GM23338 (cell line): ENCODE measurements around the gene GNPDA2. TPM values are rescaled to one million over a fixed set of nuclear protein-coding genes. Genes with fewer than 3 reads are reported as not detected.

Experiments
- ATAC-seq: fragments of 200-7000 bp; cut with Tn5 transposase; 3 replicates; pipeline ENCODE4 v1.9.1; 2020
- DNase-seq: peaks from one replicate; pipeline ENCODE4 v3.0.0-alpha.2; 2015; ENCODE audit warnings: low spot score
- H2AFZ ChIP-seq: fragments of 200-600 bp; sonication (generic); 2 replicates; pipeline ENCODE4 v1.8.0; 2016; ENCODE audit warnings: antibody characterized with exemption, mild to moderate bottlenecking, moderate library complexity
- H3F3A ChIP-seq: fragments of 200-600 bp; sonication (generic); replicated peaks from 2 replicates; pipeline ENCODE4 v1.8.0; 2017; ENCODE audit warnings: antibody characterized with exemption, mixed run types, low read depth
- H3K27ac ChIP-seq: fragments of 200-600 bp; sonication (generic); 2 replicates; pipeline ENCODE4 v1.6.1; 2016; ENCODE audit warnings: low read depth
- H3K27me3 ChIP-seq: fragments of 200-600 bp; sonication (generic); 2 replicates; pipeline ENCODE4 v1.8.0; 2016; ENCODE audit warnings: mild to moderate bottlenecking, mixed run types, moderate library complexity; ENCODE audit not compliant: insufficient read depth
- H3K36me3 ChIP-seq: fragments of 200-600 bp; sonication (generic); 2 replicates; pipeline ENCODE4 v1.8.0; 2016; ENCODE audit warnings: mild to moderate bottlenecking; ENCODE audit not compliant: insufficient read depth
- H3K4me1 ChIP-seq: fragments of 200-600 bp; sonication (generic); 2 replicates; pipeline ENCODE4 v1.8.0; 2016; ENCODE audit warnings: mild to moderate bottlenecking, moderate library complexity; ENCODE audit not compliant: insufficient read depth
- H3K4me2 ChIP-seq: fragments of 200-600 bp; sonication (generic); 2 replicates; pipeline ENCODE4 v1.7.1; 2017; ENCODE audit warnings: mixed run types
- H3K4me3 ChIP-seq: fragments of 200-600 bp; sonication (generic); 2 replicates; pipeline ENCODE4 v1.6.1; 2016; ENCODE audit warnings: mixed run types
- H3K79me2 ChIP-seq: fragments of 200-600 bp; sonication (generic); replicated peaks from 2 replicates; pipeline ENCODE4 v1.8.0; 2017; ENCODE audit warnings: mild to moderate bottlenecking; ENCODE audit not compliant: insufficient read depth
- H3K9me2 ChIP-seq: fragments of 200-600 bp; sonication (generic); 2 replicates; pipeline ENCODE4 v1.8.0; 2017; ENCODE audit not compliant: insufficient read depth
- H4K20me1 ChIP-seq: fragments of 200-600 bp; sonication (generic); replicated peaks from 2 replicates; pipeline ENCODE4 v1.8.0; 2017; ENCODE audit warnings: mild to moderate bottlenecking; ENCODE audit not compliant: insufficient read depth
- H3K27ac Mint-ChIP-seq: 2 replicates; pipeline ENCODE4 v1.8.0; 2020; ENCODE audit warnings: inconsistent platforms, mild to moderate bottlenecking, moderate library complexity, mixed read lengths
- H3K27me3 Mint-ChIP-seq: 3 replicates; pipeline ENCODE4 v1.8.0; 2022; ENCODE audit warnings: low read depth, mild to moderate bottlenecking, moderate library complexity, mixed read lengths, inconsistent platforms; ENCODE audit not compliant: insufficient read depth, poor library complexity
- H3K36me3 Mint-ChIP-seq: 3 replicates; pipeline ENCODE4 v1.8.0; 2021; ENCODE audit warnings: low read depth, mild to moderate bottlenecking, inconsistent platforms, moderate library complexity, mixed read lengths
- H3K4me1 Mint-ChIP-seq: 3 replicates; pipeline ENCODE4 v1.8.0; 2020; ENCODE audit warnings: mild to moderate bottlenecking, inconsistent platforms, mixed read lengths
- H3K4me3 Mint-ChIP-seq: 3 replicates; pipeline ENCODE4 v1.8.0; 2021; ENCODE audit warnings: moderate library complexity, mild to moderate bottlenecking, inconsistent platforms, mixed read lengths
- H3K9me3 Mint-ChIP-seq: 3 replicates; pipeline ENCODE4 v1.8.0; 2020; ENCODE audit warnings: moderate library complexity, mild to moderate bottlenecking, inconsistent platforms, mixed read lengths
- CREB1 ChIP-seq: fragments of 250-450 bp; sonication (Bioruptor Pico); IDR thresholded peaks from 2 replicates; pipeline ENCODE4 v1.5.0; 2020; ENCODE audit warnings: low read depth, mild to moderate bottlenecking, moderate library complexity
- CTCF ChIP-seq, 2 experiments: fragments of 200-600 bp in 1 of 2; sonication (generic) in 1 of 2; conservative IDR thresholded peaks; 2 replicates each; pipeline versions ENCODE4 v1.5.1 to v1.6.1; 2016 to 2017; ENCODE audit warnings: antibody characterized with exemption in 2 of 2, low read depth in 2 of 2, mild to moderate bottlenecking in 2 of 2, moderate library complexity in 1 of 2
- EZH2 ChIP-seq: fragments of 200-600 bp; sonication (generic); IDR thresholded peaks from one replicate; pipeline ENCODE4 v1.8.0; 2017; ENCODE audit warnings: antibody characterized with exemption, mild to moderate bottlenecking, low read depth; ENCODE audit not compliant: unreplicated experiment
- POLR2AphosphoS5 ChIP-seq: IDR thresholded peaks from 2 replicates; pipeline ENCODE4 v1.6.1; 2016; ENCODE audit warnings: antibody characterized with exemption, low read depth
- ZNF114 ChIP-seq: fragments of 250-450 bp; sonication (Bioruptor Pico); IDR thresholded peaks from 2 replicates; pipeline ENCODE4 v1.5.0; 2020; ENCODE audit warnings: mild to moderate bottlenecking, moderate library complexity
- ZNF331 ChIP-seq: fragments of 250-450 bp; sonication (Bioruptor Pico); IDR thresholded peaks from 2 replicates; pipeline ENCODE4 v1.5.0; 2020; ENCODE audit warnings: low read depth, mild to moderate bottlenecking, moderate library complexity
- polyA plus RNA-seq: library from polyadenylated mRNA; unstranded; fragments of >200 nt; fragmentation: Nextera tagmentation; extraction: Ambion mirVana; gene quantifications from 2 replicates; pipeline ENCODE4 v1.2.1, GENCODE V29; 2016
- total RNA-seq: library from RNA; depleted of rRNA; stranded (reverse); fragments of >200 nt; shearing (Covaris generic); gene quantifications from 2 replicates; pipeline ENCODE4 v1.2.3, GENCODE V29; 2014
- TF ChIP-seq, protein P1 (sequence below): fragments of 250-450 bp; sonication (Bioruptor Pico); IDR thresholded peaks from 2 replicates; pipeline ENCODE4 v1.5.0; 2020; ENCODE audit warnings: mild to moderate bottlenecking, moderate library complexity

The GNPDA2 gene
- total and polyA plus RNA-seq, 2 experiments from 2014 or later: 6.4 to 7.7 TPM

DNA sequence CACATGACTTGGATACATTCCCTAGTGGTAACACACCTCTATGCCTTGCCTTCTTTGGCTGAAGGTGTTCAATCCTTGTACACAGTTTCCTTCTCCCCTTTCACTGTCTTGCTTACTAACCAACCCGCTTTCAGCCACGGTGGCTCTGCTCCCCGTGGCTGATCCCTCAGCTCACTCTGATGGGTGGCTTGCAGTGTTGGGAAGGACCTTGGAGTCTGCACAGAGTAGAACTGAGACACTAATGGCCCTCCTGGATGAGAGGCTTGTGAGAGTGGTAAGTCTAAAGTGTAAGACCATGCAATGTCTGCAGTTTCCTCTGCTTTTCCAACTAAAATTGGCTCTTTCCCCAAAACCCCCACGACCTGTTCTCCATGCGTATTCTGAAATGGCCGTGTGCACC lies 46.0 kb upstream of the GNPDA2 start:
- H3K36me3 Mint-ChIP-seq: peaks cover 33% of the 10 kb centered on the region
- H3K9me3 Mint-ChIP-seq: peaks cover 74% of the 10 kb centered on the region

More for the DNA sequence above, 46.0 kb upstream of the GNPDA2 start:
- no peaks in the 10 kb centered on the region for H3K79me2 ChIP-seq
- H3K4me3 ChIP-seq: no peak overlapping the region
- H2AFZ ChIP-seq: no peak overlapping the region
- H3K36me3 ChIP-seq: peaks cover 15% of the 10 kb centered on the region
- H3K4me2 ChIP-seq: no peak overlapping the region
- H3K27me3 ChIP-seq: no peaks in the 10 kb centered on the region
- Mint-ChIP-seq H3K4me1 (no peaks in the 10 kb centered on the region), H3K27ac (no peak overlapping the region), H3K27me3 (no peaks in the 10 kb centered on the region), H3K4me3 (no peak overlapping the region)
- no peak for TF ChIP-seq CREB1 (CRISPR knock-in tag)
- TF ChIP-seq, protein P1, sequence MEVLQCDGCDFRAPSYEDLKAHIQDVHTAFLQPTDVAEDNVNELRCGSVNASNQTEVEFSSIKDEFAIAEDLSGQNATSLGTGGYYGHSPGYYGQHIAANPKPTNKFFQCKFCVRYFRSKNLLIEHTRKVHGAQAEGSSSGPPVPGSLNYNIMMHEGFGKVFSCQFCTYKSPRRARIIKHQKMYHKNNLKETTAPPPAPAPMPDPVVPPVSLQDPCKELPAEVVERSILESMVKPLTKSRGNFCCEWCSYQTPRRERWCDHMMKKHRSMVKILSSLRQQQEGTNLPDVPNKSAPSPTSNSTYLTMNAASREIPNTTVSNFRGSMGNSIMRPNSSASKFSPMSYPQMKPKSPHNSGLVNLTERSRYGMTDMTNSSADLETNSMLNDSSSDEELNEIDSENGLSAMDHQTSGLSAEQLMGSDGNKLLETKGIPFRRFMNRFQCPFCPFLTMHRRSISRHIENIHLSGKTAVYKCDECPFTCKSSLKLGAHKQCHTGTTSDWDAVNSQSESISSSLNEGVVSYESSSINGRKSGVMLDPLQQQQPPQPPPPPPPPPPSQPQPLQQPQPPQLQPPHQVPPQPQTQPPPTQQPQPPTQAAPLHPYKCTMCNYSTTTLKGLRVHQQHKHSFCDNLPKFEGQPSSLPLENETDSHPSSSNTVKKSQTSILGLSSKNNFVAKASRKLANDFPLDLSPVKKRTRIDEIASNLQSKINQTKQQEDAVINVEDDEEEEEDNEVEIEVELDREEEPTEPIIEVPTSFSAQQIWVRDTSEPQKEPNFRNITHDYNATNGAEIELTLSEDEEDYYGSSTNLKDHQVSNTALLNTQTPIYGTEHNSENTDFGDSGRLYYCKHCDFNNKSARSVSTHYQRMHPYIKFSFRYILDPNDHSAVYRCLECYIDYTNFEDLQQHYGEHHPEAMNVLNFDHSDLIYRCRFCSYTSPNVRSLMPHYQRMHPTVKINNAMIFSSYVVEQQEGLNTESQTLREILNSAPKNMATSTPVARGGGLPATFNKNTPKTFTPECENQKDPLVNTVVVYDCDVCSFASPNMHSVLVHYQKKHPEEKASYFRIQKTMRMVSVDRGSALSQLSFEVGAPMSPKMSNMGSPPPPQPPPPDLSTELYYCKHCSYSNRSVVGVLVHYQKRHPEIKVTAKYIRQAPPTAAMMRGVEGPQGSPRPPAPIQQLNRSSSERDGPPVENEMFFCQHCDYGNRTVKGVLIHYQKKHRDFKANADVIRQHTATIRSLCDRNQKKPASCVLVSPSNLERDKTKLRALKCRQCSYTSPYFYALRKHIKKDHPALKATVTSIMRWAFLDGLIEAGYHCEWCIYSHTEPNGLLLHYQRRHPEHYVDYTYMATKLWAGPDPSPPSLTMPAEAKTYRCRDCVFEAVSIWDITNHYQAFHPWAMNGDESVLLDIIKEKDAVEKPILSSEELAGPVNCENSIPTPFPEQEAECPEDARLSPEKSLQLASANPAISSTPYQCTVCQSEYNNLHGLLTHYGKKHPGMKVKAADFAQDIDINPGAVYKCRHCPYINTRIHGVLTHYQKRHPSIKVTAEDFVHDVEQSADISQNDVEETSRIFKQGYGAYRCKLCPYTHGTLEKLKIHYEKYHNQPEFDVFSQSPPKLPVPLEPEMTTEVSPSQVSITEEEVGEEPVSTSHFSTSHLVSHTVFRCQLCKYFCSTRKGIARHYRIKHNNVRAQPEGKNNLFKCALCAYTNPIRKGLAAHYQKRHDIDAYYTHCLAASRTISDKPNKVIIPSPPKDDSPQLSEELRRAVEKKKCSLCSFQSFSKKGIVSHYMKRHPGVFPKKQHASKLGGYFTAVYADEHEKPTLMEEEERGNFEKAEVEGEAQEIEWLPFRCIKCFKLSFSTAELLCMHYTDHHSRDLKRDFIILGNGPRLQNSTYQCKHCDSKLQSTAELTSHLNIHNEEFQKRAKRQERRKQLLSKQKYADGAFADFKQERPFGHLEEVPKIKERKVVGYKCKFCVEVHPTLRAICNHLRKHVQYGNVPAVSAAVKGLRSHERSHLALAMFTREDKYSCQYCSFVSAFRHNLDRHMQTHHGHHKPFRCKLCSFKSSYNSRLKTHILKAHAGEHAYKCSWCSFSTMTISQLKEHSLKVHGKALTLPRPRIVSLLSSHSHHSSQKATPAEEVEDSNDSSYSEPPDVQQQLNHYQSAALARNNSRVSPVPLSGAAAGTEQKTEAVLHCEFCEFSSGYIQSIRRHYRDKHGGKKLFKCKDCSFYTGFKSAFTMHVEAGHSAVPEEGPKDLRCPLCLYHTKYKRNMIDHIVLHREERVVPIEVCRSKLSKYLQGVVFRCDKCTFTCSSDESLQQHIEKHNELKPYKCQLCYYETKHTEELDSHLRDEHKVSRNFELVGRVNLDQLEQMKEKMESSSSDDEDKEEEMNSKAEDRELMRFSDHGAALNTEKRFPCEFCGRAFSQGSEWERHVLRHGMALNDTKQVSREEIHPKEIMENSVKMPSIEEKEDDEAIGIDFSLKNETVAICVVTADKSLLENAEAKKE: no peak
- TF ChIP-seq ZNF114 (CRISPR knock-in tag): no peak
- TF ChIP-seq EZH2: no peak
- no peak for TF ChIP-seq POLR2AphosphoS5
- no peak for TF ChIP-seq CTCF (conservative IDR thresholded peaks at IDR 0.05; ENCODE audit: low read depth in 2 of 2)
- no peak for TF ChIP-seq ZNF331 (CRISPR knock-in tag)
- no peak overlapping the region for H3K27ac ChIP-seq
- ATAC-seq (no peak), DNase-seq (no peak)
- no peaks in the 10 kb centered on the region for H3K4me1 ChIP-seq
- no peaks in the 10 kb centered on the region for H4K20me1 ChIP-seq
- no peaks in the 10 kb centered on the region for H3F3A ChIP-seq
- H3K9me2 ChIP-seq: 0 out of 2 replicates have a peak, but pooled peaks cover 9% of the 10 kb centered on the region
